Stimulated activated CD4-positive, alpha-beta T cell treated with anti-CD3 and anti-CD28 coated beads, Interleukin-12 subunit alpha, Interleukin-12 subunit beta, amount 100 ng/mL, for 4 hours (primary cell): ENCODE measurements around the gene BRD4.

Experiments
- DNase-seq: peaks from one replicate; pipeline ENCODE4 v3.0.0-alpha.2; 2020

Gene BRD4

DNA sequence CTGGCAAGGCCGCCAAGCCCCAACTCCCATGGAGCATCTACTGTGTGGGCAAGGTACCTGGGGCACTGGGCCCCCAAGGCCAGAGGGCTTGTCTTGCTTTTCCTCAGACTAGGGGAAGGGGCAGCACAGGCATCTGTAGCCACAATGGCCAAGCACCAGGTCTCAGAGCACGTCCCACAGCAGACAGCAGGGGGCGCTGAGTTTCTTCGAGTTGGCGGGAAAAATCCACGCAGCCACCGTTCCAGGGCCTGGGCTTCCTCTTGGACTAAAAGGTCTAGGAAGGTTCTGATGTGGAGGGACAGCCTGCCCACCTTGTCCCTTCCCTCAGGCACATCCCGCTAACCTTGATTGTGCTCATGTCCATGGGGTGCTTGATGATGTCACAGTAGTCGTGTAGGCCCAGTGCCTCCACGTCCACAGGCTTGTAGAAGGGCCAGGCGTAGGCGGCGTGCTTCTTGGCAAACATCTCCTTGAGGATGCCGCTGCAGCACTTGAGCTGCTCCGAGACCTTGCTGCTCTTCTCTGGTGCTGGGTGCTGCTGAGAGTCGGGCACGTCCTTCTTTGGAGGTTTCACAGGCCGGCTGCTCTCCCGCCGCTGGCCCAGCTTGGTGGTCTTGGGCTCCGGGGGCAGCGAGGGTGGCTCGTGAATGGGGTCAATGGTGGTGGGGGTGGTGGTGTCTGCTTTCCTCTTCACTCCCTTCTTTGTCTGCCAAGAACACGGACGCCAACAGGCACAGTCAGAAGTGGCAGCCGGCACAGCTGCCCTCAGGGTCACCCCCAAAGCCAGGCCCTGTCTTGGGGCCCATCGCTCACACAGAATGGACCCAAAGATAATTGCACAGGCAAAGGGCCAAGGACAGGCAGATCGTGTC is 68.0 kb downstream of the BRD4 start:
- peak; percentile 77 for DNase-seq

DNA sequence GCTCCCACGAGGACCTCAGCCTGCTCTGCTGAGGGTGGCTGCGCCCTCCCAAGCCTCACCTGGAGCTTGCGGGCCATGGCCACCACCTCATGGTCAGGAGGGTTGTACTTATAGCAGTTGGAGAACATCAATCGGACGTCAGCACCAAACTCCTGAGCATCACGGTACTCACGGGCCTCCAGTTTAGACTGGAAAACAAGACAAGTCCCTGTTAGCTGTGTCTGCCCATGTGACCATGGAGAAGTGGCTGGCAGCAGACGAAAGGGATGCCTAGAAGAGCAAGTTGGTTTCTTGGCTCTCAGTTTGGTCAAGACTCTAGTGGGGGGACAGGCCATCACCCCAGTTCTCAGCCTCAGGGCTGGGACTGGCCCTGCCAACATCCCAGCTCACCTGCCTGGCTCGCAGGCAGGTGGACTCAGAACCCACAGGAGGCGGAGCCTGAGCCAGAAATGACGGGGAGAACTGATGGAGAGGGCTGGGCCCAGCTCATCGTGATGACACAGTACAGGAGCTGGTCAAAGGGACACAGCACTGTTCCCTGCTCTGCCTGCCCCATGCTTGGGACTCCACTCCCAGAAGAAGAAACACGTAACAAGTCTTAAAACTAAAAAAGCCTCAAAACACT is 68.9 kb downstream of the BRD4 start:
- no peak for DNase-seq

DNA sequence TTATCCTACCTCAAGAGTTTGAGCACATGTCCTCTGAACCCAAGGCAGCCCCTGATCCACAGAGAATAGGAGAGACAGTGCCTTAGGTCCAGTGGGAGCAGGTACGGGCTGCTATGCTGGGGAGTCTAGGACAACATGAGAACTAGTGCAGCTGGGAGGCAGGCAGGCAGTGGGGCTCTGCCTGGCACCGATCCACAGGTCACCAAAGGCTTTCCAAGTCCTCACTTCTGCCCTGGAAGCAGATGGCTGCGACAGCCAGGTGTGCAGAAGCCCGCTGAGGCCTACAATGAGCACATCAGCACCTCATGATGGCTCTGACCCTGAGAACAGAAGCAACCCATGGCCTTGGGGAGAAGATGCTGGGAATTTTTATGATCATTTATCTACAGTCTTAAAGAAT is 70.3 kb downstream of the BRD4 start:
- DNase-seq, result no peak

DNA sequence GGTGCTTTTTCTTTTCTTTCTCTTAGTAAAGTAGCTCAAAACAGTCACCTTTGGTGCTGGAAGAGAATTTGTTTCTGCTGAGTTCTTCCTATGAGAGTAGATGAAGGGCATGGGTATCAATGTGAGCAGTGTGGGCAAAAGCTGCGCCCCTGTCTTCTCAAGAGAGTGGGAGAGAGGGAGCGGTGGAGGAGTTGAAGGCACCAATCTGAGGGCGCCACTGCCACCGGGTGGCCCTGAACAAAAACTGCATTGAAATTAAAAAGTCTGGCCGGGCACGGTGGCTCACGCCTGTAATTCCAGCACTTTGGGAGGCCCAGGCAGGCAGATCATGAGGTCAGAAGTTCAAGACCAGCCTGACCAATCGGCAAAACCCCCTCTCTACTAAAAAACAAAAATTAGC is 71.4 kb downstream of the BRD4 start:
- no peak for DNase-seq

GRCh38 chr19:15259907-15260306 is 72.4 kb downstream of the BRD4 start:
- DNase-seq, result no peak

DNA sequence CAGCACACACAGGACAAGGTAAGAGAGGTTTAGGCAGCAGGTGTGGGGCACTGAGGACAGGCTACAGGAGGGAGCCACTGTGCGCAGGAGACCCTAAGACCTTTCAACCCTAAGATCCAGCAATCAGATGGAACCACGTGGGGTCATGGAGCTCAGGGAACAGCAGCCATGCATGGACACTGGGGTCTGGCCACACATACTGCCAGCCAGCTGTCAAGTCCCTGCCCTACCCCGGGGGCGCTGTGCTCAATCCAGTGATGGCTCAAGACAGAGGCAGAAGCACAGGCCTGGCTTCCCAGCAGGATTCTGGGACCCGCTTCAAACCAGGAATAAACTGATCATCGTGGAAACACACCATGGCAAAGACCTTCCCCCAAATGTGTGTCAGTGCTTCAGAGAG is 74.6 kb downstream of the BRD4 start:
- no peak for DNase-seq

- DNase-seq, result no peak
Observed at GRCh38 chr19:15256708-15257331, 75.5 kb downstream of the BRD4 start.

DNA sequence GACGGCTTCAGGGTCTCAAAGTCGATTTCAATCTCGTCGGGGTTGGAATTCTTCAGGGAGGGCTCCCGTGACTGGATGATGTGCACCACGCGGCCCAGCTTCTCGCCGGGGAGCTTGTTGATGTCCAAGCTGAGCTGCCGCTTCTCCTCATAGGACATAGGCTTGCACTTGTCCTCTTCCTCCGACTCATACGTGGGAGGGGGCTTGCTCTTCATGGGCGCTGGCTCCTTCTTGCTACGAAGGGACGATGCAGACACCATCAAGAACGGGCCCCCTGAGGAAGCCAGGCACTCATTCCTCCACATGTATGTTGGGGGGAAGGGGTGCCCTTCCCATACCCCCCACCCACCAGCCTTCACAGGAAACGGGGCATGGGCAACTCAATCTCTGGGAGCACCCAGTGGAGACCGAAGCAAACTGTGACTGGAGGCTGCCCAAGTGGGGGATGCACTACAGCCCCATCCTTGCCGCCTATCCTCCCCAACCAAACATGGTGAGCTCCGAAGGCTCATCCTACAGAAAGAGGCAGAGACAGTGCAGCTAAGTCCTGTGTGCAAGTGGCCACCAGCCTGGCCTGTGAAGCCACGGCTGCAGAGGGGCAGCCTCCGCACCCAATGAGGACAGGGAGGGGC is 76.9 kb downstream of the BRD4 start:
- no peak for DNase-seq

DNA sequence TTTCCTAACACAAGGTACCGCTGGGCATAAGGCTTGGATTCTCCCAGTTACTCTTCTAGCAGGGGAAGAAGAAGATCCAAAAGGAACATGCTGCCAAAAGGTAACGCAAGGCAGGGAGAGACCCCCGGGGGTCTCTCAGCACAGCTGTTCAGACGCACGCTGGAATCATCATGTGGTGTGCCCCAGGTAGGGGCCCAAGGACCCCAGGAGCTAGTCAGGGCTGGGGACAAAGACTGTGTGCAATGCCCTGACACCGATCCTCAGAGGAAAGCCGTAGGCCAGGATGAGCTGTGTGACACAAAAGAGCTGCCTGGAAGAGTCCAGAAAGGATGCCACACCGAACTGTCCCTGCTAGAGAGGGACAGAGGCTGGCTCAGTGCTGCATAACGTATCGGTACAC is 77.8 kb downstream of the BRD4 start:
- DNase-seq, result no peak

- no peak for DNase-seq
Observed at GRCh38 chr19:15253513-15253912, 78.8 kb downstream of the BRD4 start.

GRCh38 chr19:15253061-15253460 is 79.3 kb downstream of the BRD4 start:
- no peak for DNase-seq

DNA sequence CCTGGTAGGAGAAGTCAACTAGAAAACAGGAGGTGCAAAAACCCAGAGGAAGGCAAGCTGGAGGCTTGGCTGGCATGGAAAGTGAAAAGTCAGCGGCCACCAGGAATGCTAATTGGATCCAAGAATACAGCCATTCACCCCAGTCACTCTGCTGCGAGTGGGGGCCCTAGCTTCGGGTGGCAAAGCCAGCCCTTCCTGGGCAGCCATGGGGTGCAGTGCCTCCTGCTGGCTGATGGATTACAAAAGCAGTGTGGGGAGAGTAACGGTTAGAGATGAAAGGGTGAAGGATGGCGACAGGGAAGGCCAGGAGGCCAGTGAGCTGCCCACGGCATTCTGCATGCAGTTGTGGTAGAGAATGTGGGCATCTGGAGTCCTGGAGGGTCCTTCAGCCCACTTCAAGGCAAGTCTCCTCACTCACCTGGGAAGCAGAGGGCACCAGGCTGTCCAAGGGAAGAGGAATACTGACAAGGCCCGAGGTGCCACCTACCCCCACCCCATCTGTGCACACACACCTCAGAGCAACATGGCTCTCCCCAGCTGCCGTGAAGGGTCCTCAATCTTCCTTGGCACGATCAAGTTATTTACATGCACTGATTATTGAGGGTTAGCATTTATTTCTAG is 79.8 kb downstream of the BRD4 start:
- no peak for DNase-seq

GRCh38 chr19:15251749-15252397 is 80.5 kb downstream of the BRD4 start:
- no peak for DNase-seq

DNA sequence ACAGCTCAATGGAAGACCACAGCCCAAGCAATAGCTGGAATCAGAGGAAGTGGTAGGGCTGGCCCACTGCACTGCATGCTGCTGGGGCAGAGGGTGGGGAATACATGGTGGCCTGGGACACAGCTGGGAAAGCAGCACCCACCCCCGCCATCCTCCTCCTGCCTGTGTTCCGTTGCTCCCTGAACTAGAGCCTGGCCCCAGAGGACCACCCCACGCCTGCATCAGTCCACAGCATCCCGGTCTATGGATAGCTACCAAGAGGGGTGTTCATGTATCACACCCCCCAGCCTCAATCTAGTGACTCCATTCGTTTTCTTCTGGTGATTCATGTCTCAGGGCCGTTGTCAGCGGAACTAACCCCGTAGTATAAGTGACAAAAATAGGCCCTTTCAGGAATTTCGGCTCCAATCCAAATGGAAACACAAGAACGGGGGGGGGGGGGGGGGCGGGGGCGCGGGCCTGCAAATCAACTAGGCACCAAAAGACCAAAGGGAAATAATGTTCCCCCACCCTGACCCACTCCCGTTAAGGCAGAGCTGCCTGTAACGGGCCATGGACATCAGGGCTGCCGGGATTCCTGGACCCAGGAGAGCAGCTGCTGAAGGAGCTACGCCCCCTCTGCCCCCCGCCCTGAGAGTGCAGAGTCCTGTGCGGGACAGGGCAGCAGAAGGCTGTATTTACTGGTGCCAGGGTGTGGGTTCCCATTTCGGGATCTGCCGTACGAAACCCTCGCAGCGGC is 81.2 kb downstream of the BRD4 start:
- no peak for DNase-seq

DNA sequence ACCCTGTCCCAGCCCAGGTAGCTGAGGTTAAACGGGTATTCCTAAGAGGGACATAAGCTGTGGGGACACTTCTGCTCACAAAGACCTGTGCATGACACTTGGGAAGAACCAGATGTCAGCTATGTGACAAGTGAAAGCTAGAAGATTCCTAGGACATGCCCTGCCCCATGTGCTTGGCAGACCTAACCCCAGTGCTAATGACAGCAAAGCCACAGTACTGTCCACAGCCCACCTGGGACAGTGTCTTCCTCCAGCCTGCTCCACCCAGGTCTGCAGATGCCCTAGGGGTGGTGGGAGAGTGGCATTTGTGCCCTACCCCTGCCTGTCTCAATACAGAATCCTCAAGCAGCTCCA is 81.7 kb downstream of the BRD4 start:
- DNase-seq, result no peak

- no peak for DNase-seq
Observed at GRCh38 chr19:15249972-15250639, 82.2 kb downstream of the BRD4 start.

- no peak for DNase-seq
Observed at GRCh38 chr19:15249528-15249874, 82.8 kb downstream of the BRD4 start.

DNA sequence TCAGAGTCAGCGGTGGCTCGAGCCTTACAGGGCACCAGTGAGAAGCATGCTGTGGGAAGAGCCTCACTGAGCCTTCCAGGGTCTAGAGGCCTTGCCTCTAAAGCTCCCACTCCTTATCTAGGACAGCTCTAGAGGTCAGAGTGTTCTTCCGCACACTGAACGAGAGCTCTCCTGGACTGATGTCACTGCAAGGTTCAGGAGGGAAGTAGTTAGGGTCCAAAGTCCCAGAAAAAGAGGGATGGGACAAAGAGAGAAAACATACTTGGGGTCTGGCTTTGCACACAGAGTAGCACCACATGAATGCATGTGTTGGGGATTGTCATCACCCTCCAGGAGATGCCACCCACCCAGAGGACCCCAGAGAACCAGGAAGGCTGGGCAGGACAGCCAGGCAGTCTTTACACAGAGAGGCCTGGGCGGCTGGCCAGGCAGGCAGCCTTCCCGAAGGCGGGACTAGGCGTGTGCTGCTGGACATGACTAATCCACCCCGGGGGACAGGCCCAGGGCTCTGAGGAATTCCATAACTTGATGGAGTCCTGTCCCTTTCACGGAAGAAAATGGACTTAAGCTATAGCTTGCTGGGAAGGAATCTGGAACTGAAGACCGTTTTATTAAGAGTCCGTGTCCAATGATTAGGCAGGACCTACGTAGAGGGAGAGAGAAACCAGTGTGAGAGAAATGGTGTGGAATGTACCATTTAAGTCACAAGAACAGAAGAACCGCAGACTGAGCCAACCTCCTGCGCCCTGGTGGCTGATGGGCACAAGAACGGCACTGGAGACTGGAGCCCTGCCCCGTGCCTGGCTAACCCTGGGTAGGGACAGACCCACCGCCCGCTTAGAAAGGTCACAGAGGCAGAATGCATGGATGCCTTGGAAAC is 83.5 kb downstream of the BRD4 start:
- DNase-seq, result no peak

- no peak for DNase-seq
Observed at GRCh38 chr19:15248106-15248505, 84.2 kb downstream of the BRD4 start.
